ENCODE results near the gene SMARCA2. TPM values are rescaled to one million over a fixed set of nuclear protein-coding genes. Genes with fewer than 3 reads are reported as not detected.

The SMARCA2 gene
- total RNA-seq, 1 experiment from 2014 or later = 27.9 TPM

GRCh38 chr9:2231101-2231500 is 216.0 kb downstream of the SMARCA2 start:
- H3K4me1 ChIP-seq (ENCODE audit: insufficient read depth, low read length) = peaks cover 4% of the 10 kb centered on the region; the same call in 1 of the 2 replicates
- no peak for ATAC-seq
- no peak for DNase-seq
- no peaks in the 10 kb centered on the region for H3K27me3 ChIP-seq (ENCODE audit: low read length)
- ChIA-PET CTCF (no interaction called here), POLR2A (ENCODE audit: unreplicated experiment) (interaction anchor here (0.6 kb wide), 1 partner anchor 431 kb away, joined by 4 read pairs; no protein-coding TSS in a partner anchor)
- intact Hi-C loops (cut with micrococcal nuclease) = loop anchor here (5.0 kb wide), 1 partner anchor 496 kb away; no protein-coding TSS in a partner anchor
- no peaks in the 10 kb centered on the region for H3F3A ChIP-seq (ENCODE audit: low read length, unreplicated experiment)
- TF ChIP-seq EZH2 (IDR thresholded peaks at IDR 0.05; ENCODE audit: low read length, unreplicated experiment) (no peak), CTCF (conservative IDR thresholded peaks at IDR 0.05; ENCODE audit: low read depth, low read length) (no peak), EZH2phosphoT487 (IDR thresholded peaks at IDR 0.05; ENCODE audit: borderline replicate concordance, low read length) (no peak)
- H3K4me2 ChIP-seq (ENCODE audit: low read length) = no peak overlapping the region
- H3K79me2 ChIP-seq (ENCODE audit: low read length) = no peaks in the 10 kb centered on the region
- no peaks in the 10 kb centered on the region for H3K36me3 ChIP-seq (ENCODE audit: low read depth, low read length)
- no peaks in the 10 kb centered on the region for H3K9me3 ChIP-seq (ENCODE audit: low read length)
- no peak overlapping the region for H2AFZ ChIP-seq (ENCODE audit: low read length)
- H3K4me3 ChIP-seq (ENCODE audit: low read length) = no peak overlapping the region
- no peaks in the 10 kb centered on the region for H3K9me2 ChIP-seq (replicated peaks; ENCODE audit: low read length)
- BruUV-seq (replicated peaks) = no TSS peak
- no peaks in the 10 kb centered on the region for H4K20me1 ChIP-seq (ENCODE audit: low read length)
- no peak overlapping the region for H3K27ac ChIP-seq (ENCODE audit: low read length)
- H3K9ac ChIP-seq (ENCODE audit: low read length) = no peak overlapping the region

GRCh38 chr9:2231829-2232228 is 216.7 kb downstream of the SMARCA2 start:
- no peaks in the 10 kb centered on the region for H3K9me3 ChIP-seq (ENCODE audit: low read length)
- no TSS peak for BruUV-seq (replicated peaks)
- ATAC-seq (no peak), DNase-seq (no peak)
- H3K79me2 ChIP-seq (ENCODE audit: low read length) = no peaks in the 10 kb centered on the region
- ChIA-PET POLR2A (ENCODE audit: unreplicated experiment) (no interaction called here), CTCF (no interaction called here)
- no peak overlapping the region for H3K4me2 ChIP-seq (ENCODE audit: low read length)
- no peak overlapping the region for H3K27ac ChIP-seq (ENCODE audit: low read length)
- H3K9me2 ChIP-seq (replicated peaks; ENCODE audit: low read length) = no peaks in the 10 kb centered on the region
- no peaks in the 10 kb centered on the region for H4K20me1 ChIP-seq (ENCODE audit: low read length)
- H3K27me3 ChIP-seq (ENCODE audit: low read length) = no peaks in the 10 kb centered on the region
- H3K4me3 ChIP-seq (ENCODE audit: low read length) = no peak overlapping the region
- no peak overlapping the region for H3K9ac ChIP-seq (ENCODE audit: low read length)
- peaks cover 4% of the 10 kb centered on the region; the same call in 1 of the 2 replicates for H3K4me1 ChIP-seq (ENCODE audit: insufficient read depth, low read length)
- H3K36me3 ChIP-seq (ENCODE audit: low read depth, low read length) = no peaks in the 10 kb centered on the region
- H3F3A ChIP-seq (ENCODE audit: low read length, unreplicated experiment) = no peaks in the 10 kb centered on the region
- no peak overlapping the region for H2AFZ ChIP-seq (ENCODE audit: low read length)
- intact Hi-C loops (cut with micrococcal nuclease) = loop anchor here (5.0 kb wide), 1 partner anchor 495 kb away; no protein-coding TSS in a partner anchor
- TF ChIP-seq EZH2 (IDR thresholded peaks at IDR 0.05; ENCODE audit: low read length, unreplicated experiment) (no peak), CTCF (conservative IDR thresholded peaks at IDR 0.05; ENCODE audit: low read depth, low read length) (no peak), EZH2phosphoT487 (IDR thresholded peaks at IDR 0.05; ENCODE audit: borderline replicate concordance, low read length) (no peak)

- H3K79me2 ChIP-seq (ENCODE audit: low read length) = no peaks in the 10 kb centered on the region
- H3K9me2 ChIP-seq (replicated peaks; ENCODE audit: low read length) = no peaks in the 10 kb centered on the region
- no peak overlapping the region for H3K9ac ChIP-seq (ENCODE audit: low read length)
- no peaks in the 10 kb centered on the region for H3K27me3 ChIP-seq (ENCODE audit: low read length)
- H3K4me1 ChIP-seq (ENCODE audit: insufficient read depth, low read length) = peaks cover 4% of the 10 kb centered on the region; the same call in 1 of the 2 replicates
- ChIA-PET POLR2A (ENCODE audit: unreplicated experiment) (no interaction called here), CTCF (no interaction called here)
- ATAC-seq (no peak), DNase-seq (no peak)
- no peaks in the 10 kb centered on the region for H3K9me3 ChIP-seq (ENCODE audit: low read length)
- no TSS peak for BruUV-seq (replicated peaks)
- no peaks in the 10 kb centered on the region for H3K36me3 ChIP-seq (ENCODE audit: low read depth, low read length)
- TF ChIP-seq EZH2 (IDR thresholded peaks at IDR 0.05; ENCODE audit: low read length, unreplicated experiment) = no peak
- TF ChIP-seq EZH2phosphoT487 (IDR thresholded peaks at IDR 0.05; ENCODE audit: borderline replicate concordance, low read length) = no peak
- TF ChIP-seq CTCF (conservative IDR thresholded peaks at IDR 0.05; ENCODE audit: low read depth, low read length) = no peak
- intact Hi-C loops (cut with micrococcal nuclease) = loop anchor here (5.0 kb wide), 1 partner anchor 494 kb away; no protein-coding TSS in a partner anchor
- H3K4me3 ChIP-seq (ENCODE audit: low read length) = no peak overlapping the region
- no peaks in the 10 kb centered on the region for H3F3A ChIP-seq (ENCODE audit: low read length, unreplicated experiment)
- H2AFZ ChIP-seq (ENCODE audit: low read length) = no peak overlapping the region
- H3K27ac ChIP-seq (ENCODE audit: low read length) = no peak overlapping the region
- H4K20me1 ChIP-seq (ENCODE audit: low read length) = no peaks in the 10 kb centered on the region
- no peak overlapping the region for H3K4me2 ChIP-seq (ENCODE audit: low read length)
These were observed 218.1 kb downstream of the SMARCA2 start for GRCh38 chr9:2233274-2233673.

All from PC-3 (cell line).